Stimulated activated CD4-positive, alpha-beta T cell treated with anti-CD3 and anti-CD28 coated beads, TNF-alpha, amount 100 ng/mL, for 4 hours (primary cell): Measurements from ENCODE around the gene MED25.

Experiments used
- DNase-seq, 3 experiments: peaks; one replicate each; pipeline ENCODE4 v3.0.0-alpha.2; 2020; ENCODE audit warnings: low read depth in 3 of 3

The MED25 gene

DNA sequence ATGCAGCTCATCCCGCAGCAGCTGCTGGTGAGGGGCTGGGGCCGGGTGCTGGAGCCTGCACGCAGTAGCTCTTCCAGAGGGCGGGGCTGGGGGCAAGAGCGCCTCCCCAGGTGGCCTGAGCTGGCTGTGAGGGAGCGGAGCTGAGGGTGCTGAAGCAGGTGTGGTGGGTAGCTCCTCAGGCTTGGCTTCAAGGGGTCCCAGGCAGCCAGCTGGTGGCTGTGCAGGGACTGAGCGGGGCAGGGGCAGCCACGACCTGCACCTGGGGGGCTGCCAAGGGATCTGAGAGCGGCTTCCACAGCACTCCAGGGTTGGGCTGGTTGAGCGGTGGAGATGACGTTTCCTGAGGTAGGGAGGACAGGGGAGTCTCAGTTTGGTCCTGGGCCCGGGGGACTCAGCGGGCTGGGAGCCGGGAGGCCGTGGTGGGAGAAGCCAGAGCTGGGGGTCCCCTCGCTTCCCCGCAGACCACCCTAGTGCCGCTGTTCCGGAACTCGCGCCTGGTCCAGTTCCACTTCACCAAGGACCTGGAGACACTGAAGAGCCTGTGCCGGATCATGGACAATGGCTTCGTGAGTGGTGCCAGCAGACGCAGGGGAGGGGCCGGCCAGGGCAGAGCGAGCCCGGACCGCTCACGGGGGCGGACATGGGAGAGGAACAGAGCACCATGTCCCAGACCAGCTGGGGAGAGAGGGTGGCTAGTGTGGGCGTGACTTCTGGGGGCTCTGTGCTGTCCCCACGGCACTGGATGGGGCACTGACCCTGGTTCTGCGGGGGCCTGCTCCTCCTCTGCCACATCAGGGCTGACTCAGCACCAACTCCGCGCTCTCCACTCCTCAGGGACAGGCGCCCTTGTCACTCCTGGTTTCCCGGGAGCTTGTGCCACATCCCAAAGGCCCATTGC, 40.2 kb downstream of the MED25 start:
- DNase-seq = no peak

DNA sequence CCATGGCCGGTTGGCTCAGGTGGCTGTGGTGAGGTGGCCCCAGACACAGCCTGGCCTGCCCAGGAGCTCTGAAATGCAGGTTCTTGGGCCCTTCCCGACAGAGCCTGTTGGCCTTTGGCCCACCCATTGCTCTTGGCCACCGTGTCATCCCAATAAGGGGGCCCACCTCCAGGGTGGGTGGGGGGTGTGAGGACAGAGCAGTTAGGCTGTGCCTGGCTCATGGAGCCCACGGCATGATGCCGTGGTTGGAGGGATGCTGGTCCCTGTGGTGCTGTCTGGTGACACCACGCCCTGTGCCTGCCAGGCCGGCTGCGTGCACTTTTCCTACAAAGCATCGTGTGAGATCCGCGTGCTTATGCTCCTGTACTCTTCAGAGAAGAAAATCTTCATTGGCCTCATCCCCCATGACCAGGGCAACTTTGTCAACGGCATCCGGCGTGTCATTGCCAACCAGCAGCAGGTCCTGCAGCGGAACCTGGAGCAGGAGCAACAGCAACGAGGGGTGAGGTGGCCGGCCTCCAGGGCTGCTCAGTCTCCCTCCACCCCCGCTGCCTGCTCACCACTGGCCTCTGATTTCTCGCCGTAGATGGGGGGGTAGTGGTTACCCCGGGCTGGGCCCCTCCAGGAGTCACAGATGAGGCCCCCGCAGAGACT, 41.7 kb downstream of the MED25 start:
- no peak for DNase-seq

DNA sequence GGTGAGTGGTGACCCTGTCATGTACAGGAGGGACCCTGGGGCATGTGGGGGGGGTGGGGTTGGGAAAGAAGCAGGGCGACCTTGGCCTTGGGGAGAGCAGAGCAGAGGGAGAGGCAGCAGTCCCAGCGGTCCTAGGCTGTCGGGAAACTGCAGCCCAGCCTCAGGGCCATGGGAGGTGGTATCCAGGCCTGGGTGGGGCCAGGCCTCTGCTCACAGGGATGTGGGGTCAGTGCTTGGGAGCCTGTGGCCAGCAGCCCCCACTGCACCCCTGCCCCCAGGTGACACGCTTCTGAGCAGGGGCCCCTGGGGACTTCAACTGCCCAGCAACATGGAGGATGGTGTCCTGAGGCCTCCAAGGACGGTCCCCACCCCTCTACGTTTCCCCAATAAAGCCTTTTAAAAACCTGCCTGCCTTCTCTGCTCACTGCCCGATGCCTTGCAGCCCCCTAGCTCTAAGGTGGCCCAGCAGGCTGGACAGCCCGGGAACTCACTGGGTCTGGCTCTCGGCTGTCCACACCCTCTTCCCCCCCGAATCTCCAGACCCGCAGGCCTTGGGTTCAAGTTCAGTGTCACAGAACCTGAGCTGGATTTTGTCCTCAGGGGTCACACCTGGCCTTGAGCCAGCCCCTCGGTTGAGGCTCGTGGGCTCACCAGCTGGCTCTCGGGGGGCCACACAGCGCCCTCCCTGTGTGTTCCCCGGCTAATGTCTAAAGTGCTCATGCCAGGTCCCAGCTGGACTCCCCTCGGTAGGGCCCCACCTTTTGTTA, 42.4 kb downstream of the MED25 start:
- no peak for DNase-seq

DNA sequence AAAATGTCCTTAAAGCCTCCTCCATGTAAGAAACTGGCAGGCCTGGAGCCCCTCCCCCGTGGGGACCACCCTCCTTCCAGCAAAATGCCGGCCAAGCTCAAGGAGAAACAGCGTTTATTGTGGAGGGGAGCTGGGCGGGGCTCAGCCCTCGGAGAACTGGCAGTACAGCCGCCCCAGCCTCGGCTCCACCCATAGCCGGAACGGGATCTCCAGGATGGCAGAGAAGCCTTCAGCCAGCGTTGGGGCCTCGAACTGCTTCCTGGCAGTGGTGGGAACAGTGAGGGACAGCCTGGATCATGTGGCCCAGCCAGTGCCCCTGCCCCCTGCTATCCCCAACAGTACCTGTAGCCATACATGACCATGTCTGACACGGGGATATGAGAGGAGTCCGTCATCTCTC, 43.0 kb downstream of the MED25 start:
- no peak for DNase-seq

DNA sequence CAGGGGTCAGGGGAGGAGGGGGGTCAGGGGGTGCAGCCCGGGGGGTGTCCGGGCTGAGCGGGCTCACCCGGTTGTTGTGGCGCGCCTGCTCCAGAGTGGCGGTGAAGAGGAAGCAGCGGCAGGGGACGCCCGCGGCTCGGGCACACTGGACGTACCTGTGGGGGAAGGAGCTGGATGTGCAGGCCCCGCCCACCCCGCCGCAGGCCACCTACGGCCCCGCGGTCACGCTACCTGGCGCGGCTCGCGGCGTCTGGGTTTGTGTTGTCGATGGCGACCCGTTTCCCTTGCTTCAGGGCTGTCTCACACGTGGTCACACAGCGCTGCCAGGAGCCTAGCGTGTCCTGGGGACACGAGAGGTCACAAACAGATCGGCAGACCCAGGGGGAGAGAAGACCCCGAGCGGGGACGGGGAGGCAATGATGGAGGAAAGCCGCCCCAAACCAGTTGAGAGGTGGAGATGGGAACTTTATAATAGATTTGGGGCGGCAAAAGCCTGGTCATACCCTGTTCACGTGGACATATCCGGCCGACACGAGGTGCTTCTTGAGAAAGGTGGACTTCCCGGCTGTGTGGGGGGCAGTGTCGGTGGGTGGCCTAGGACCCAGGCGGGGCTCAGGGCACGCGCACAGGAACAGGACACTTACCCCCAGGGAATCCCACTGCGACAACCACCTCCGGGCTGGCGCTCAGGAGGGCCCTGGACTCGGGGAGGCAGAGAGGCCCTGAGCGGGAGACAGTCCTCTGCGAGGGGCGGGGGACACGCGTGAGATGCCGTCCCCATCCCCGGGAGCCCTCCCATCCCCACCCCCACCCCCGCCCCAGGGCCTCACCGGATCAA, 43.7 kb downstream of the MED25 start:
- DNase-seq = no peak

DNA sequence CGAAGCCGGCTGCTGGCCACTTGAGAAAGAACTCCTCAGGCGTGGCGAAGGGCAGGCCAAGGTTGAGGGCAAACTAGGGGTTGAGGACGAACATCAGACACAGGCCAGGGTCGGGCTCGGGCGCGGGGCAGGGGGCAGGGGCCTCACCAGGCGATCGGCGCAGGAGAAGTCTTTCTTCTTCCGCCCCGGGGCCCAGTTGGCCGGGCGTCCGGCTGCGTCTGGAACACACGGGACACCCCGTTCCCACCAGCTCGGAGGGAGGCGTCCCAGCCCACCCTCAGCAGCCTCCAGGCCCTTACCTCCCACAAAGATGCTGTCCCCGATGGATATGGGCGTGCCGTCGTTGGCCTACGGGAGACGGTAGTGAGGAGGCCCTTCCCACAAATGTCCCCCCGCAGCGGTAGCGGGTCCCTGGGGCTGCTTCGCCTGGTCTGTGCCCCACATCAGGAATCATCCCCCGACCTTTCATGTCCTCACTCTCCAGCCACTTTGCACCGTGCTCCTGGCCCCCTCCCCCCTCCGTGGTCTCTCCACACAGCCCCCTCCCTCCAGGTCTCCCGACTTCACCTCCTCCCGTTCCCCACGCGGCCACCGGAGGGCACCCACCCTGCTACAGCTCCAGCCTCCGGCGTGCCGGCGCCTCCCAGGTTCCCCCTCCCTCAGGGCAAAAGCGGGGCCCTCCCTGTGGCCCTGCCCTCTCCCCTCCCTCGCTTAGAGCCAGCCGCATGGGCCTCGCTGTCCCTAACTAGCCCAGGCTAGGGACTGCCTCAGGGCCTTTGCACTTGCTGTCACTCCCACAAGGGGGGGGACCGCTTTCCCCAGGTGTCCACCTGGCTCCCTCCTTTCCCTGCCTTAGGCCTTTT, 44.5 kb downstream of the MED25 start:
- no peak for DNase-seq

DNA sequence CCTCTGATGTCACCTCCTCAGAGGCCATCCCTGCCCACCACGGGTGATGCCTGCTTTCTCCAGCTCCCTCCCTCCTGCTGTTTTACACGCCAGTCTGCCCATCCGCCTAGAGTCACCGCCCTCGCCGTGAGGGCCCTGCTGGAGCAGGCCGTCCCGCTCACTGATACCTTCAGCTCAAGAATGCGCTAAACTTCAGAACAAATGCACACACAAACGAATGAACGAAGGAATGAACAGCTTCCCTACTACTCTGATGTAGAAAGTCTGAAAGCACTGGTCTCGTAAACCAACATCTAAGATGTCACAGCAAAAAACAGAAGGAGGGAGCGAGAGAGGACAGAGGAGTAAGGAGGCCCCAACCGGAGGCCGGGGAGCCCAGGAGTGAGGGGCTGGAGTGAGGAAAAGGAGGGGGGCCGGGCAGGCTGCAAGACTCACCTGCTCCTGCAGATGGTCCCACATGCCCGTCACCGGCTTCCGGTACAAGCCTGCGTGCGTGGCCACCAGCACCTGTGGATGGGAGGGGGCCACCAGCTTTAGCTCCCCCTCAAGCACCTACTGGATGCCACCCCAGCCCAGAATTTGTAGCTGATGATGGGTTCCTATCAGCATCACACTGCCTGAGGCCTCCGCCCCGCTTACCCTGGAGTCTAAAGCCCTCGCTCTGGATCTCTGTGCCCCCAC, 45.3 kb downstream of the MED25 start:
- no peak for DNase-seq

DNA sequence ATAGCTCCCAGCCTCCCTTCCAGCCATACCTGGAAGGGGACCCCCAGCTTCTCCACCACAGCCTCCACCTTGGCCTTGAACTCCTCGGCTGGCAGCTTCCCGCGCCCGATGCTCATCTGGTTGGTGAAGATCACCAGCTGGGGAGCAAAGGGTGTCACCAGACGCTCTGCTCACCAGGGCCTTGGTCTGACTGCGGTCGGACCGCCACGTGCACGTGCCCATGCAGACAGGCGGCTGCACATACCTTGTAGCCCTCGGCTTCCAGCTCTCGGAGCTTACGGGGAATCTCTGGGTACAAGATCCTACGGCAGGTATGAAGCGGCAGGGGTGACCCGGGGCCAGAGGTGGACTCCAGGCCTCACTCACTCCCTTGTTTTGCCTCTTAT, 45.8 kb downstream of the MED25 start:
- no peak for DNase-seq

DNA sequence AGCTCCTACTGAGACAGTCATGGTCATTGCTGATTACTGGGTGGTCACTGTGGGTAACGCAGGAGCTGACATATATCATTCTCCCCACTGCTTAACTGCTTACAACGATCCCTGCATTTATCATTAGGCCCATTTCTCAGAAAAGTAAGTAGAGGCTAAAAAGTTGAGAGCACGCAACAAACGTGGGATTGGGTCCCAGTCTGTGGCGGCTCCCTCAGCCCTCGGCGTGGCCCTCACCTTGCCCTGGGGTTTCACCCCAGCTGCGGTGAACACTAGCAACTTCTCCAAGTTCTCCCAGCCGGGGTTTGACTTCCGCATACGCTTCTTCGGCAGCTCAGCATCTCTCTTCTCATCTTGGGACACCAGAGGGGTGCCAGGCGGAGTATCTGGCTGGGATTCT, 46.8 kb downstream of the MED25 start:
- no peak for DNase-seq

DNA sequence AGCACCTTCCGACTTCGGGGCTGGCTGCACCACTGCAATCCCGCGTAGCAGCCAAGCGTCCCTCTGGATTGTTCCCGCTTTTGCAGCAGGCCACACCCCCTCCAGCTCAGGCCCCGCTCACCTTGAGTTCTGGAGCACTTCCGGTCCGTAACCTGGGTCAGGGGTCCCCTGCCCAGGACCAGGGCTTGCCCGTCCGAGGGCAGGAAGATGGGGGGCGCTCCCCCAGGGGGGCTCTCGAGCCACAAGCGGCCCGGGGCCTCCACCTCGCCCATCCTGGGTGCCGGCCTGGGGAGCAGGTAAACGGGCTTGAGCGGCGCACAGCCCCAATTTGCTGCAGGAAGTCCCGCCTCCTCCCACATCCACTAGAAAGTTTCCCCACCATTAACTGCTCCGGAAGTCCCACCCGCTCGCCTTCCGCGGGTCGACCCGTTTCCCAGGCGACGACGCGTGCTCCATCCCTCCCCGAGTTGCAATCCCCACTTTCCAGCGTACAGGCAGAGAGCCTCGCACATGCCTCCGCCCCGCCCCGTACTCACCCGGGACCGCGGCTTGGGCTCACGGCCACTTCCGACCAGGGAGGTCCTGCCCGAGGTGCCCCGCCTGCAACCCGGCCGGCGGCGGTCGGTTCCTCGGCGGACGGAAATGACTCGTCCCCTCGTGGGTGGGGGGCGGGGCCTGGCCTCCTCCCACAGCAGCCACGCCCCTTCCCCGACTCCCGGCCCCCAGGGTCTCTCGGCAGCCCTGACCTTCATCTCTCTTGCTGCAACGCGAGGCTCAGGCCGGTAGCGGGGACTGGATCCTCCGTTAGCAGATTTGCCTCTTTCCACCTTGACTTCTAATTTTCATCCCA, 49.1 kb downstream of the MED25 start, which contains the start of gene PNKP:
Gene PNKP, minus strand, starts transcription at position 644 of the 850 bp plus-strand sequence. Its CDS starts 372 bp downstream, at position 272.
- peak; percentile 73 to 91 (median 88) for DNase-seq

DNA sequence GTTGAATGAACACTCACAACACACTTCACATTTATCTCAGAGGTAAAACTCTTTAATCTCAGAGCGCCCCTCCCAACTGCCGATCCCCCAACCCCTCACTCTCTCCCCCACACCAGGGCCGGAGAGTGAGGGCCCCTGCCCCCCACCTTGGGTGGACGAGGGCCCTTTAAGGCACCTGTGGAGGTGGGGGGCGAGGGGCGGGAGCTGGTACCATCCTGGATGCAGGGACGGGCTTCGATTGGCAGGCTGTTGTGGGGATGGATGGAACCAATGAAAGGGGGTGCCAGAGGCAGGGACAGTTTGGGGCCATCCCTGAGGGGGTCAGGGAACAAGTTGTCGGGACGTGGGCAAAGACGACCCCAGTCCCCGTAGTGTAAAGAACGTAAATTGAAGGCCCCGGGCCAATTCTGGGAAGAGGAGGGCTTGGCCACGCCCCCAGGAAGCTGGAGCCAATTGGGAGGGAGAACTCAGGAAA, 51.0 kb downstream of the MED25 start:
- peak in 1 of 3 experiments; percentile 73 for DNase-seq

DNA sequence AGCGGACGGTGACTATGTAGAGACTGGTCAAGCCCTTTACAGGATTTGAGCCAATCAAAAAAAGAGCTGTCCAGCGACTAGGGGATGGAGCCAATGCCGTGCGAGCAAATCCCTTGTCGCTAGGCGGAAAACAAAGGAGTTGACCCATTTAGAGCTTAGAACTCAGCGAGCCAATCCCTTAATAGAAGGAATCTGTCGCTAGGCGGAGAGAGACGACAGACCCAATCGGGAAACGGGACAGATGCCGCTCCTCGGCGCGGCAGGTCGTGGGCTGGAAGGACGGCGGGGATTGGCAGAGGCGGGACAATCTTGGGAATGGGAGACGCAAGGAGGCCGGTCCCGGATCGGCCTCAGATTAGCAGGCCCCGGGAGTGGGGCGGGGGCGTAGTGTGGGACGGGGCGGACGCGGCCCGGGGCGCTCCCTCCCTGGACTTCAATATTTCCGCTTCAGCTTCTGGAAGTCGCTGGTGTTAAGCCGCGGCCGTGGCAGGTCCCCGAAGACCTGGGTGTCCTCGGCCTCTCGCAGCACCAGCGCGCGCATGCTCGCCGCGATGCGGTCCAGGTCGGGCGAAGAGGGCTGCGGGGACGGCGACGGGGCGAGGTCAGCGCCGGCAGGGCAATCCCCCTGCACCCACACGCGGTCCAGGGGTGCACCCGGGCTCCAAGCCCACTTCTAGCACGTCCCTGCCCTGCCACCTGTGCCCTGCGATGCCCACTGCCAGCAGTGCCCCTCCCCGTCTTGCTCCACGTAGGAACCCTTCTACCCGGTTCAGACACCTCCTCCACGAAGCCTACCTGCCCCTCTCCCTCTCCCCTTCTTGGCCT, 51.6 kb downstream of the MED25 start:
- DNase-seq = peak; percentile 73 to 74 (median 74)

DNA sequence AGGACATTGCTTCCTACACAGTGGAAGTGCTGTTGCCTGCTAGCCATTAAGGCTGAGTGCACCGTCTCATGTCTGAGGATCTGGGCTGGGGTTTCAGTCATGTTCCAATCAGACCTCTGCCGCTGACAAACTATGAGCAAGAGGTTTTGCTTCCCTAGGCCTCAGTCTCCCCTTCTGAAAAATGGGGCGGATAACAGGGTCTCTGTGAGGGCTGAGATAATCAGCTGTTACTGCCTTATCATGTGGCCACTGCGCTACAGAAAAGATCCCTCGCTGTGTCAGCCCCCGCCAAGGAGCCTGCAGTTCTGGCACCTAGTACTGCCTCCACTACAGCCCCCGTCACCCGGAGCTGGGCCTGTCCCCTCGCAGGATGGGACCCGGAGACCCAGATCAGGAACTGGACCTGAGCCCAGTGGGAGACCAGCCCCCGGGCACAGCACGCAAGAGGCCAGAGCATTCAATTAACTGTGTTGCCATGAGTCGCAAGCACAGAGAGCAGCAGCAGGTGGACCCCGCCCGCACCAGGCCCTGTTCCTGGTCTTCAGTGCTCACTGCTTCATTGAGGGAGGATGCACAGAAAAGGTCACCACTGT, 52.3 kb downstream of the MED25 start:
- no peak for DNase-seq

DNA sequence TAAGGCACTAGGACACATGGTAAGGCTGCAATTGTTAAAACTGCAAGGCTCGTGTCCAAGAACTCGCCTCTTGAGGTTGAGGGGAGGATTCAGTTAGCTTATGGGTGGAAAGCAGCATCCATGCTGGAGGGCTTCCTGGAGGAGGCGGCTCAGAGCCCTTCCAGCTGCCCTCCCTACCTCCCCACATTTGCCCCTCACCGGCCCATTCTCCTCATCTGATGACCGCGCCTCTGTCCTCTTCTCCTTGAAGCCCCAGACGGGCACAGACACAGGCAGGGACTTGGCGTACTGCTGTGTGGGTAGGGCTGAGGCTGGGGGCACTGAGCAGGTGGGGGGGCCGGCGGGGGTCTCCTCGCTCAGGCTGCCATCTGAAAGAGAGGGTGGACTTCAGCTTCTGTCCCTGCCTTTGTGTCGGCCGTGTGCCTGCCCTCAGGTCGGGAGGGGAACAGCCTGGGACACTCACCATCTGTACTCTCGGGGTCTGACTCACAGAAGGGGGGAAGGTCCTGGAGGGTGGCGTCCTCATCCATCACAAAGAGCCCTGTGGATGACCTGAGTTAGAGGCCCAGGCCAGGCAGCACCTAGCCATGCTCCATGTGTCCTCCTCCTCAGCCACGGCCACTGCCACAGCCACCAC, 53.4 kb downstream of the MED25 start:
- no peak for DNase-seq

DNA sequence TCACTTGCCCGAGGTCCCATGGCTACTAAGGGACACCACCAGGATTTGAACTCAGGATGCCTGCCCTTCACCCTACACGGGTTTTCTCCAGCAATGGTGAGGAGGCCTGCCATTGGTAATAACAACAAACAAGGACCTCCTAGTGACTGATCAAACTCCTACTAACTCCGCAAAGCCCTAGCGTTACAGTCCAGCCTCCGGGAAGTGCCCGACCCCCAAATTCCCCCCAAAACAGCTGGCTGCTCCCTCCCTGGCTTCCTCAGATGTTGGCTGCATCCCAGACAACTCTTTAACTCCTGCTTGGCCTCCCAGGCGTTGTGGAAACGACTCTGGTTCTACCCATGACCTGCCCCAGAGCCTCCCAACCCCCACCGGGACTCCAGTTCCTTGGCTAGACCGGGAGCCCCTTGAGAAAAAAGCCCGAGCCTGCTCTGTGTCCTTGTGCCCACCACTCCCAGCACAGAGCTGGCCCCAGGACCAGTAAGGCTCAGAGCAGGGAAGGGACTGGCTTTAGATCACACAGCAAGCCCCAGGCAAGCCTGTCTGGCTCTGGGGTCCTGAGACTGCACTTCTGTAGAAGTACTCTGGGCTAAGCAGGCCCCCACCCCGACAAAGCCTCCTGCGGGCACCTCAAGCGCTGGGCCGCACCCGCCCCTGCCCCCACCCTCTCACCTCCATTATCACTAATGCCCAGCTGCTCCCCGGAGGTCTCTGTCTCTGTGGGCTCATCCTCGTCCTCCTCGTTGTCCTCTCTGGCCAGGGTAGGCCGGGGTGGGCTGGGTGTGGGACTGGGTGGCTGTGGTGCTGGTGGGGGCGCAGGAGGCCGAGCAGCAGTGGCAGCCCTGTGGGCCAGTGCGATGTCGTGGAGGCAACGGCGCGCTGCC, 54.4 kb downstream of the MED25 start:
- DNase-seq = no peak

DNA sequence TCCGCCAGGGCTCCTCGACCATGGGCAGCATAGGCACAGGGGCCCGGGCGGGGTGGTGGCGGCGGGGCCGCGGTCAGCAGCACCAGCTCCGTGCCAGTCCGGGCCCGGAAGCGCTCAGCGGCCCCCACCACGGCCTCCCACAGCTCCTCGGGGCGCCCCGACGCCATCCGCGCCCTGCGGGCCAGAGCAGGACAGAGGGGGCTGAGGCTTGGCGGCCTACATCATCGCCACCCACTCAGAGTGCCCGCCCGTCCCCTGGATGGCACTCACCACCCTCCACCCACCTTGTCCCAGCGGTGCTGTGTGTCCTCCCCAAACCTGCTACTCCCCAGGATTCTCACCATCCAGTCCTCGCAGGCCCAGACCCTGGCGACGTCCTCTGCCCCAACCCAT, 55.0 kb downstream of the MED25 start:
- DNase-seq = no peak
